Measurements from ENCODE around the gene MYL3. TPM values are rescaled to one million over a fixed set of nuclear protein-coding genes. Genes with fewer than 3 reads are reported as not detected.
"Not testable (repeated sequence)": the region's sequence is repeated elsewhere in the genome, so short reads cannot be mapped to it uniquely, and the experiment has no call there.

MYL3 gene
- not detected in 2 replicates for polyA plus RNA-seq (2011; rRNA removed)
- 0.09 and 0.13 TPM in 2 replicates for polyA plus RNA-seq (2012; cell fraction: cytosol; rRNA removed)
- not detected in 2 replicates for polyA plus RNA-seq (2012; cell fraction: nucleus; rRNA removed)
- 0.25 TPM in 1 of 3 replicates, not detected in the others for polyA plus RNA-seq (2017; fragmentation: RNase III; extraction: RNeasy Plus Mini Kit Qiagen cat#74134 plus additional on column Dnase treatment)
- polyA minus RNA-seq (2011; rRNA and poly(A)+ RNA removed), result not detected in 2 replicates

GRCh38 chr3:46863261-46863782 is at the start of gene MYL3:
MYL3 (minus strand) TSS chr3:46863444; CDS start chr3:46863390, 54 bp downstream.
- Histone ChIP-seq H3K4me3 (no peak within 1 kb of the TSS), H3K9me3 (no peaks in the 10 kb centered on the region), H3K4me2 (no peak within 1 kb of the TSS), H3K27ac (no peak within 1 kb of the TSS), H3K4me1 (no peaks in the 10 kb centered on the region)
- TF ChIP-seq ZC3H11A (IDR thresholded peaks at IDR 0.05) (no peak), KDM5A (IDR thresholded peaks at IDR 0.05) (no peak), CHD4 (IDR thresholded peaks at IDR 0.05; ENCODE audit: borderline replicate concordance) (no peak), POLR2AphosphoS2 (conservative IDR thresholded peaks at IDR 0.05; ENCODE audit: low read length) (no peak), HDAC2 (IDR thresholded peaks at IDR 0.05) (no peak), BHLHE40 (IDR thresholded peaks at IDR 0.05; ENCODE audit: low read depth, low read length) (no peak), CTCF (IDR thresholded peaks at IDR 0.05) (no peak), MAFK (IDR thresholded peaks at IDR 0.05; ENCODE audit: partially characterized antibody) (no peak), JUNB (IDR thresholded peaks at IDR 0.05) (no peak), FOSB (CRISPR knock-in tag; IDR thresholded peaks at IDR 0.05) (no peak), RAD21 (conservative IDR thresholded peaks at IDR 0.05 in 1 of 2, IDR thresholded peaks at IDR 0.05 in 1 of 2) (no peak), HOXB5 (CRISPR knock-in tag; IDR thresholded peaks at IDR 0.05) (no peak), POLR2A (IDR thresholded peaks at IDR 0.05; ENCODE audit: low read length) (no peak), RFX5 (IDR thresholded peaks at IDR 0.05) (no peak), HES2 (IDR thresholded peaks at IDR 0.05) (no peak), CEBPB (IDR thresholded peaks at IDR 0.05) (no peak), RCOR1 (IDR thresholded peaks at IDR 0.05; ENCODE audit: low read depth, low read length) (no peak), ESRRA (IDR thresholded peaks at IDR 0.05; ENCODE audit: borderline replicate concordance, low read length) (no peak)
- TF ChIP-seq, protein P1, sequence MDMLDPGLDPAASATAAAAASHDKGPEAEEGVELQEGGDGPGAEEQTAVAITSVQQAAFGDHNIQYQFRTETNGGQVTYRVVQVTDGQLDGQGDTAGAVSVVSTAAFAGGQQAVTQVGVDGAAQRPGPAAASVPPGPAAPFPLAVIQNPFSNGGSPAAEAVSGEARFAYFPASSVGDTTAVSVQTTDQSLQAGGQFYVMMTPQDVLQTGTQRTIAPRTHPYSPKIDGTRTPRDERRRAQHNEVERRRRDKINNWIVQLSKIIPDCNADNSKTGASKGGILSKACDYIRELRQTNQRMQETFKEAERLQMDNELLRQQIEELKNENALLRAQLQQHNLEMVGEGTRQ (IDR thresholded peaks at IDR 0.05), result no peak
- ChIA-PET POLR2A (no interaction called here), CTCF (interaction anchor here (0.8 to 1.8 kb wide), 4 partner anchors 8 to 46 kb away, joined by 3 to 4 read pairs (median 3); no protein-coding TSS in a partner anchor)
- ATAC-seq (no peak), DNase-seq (ENCODE audit: low read depth in 1 of 2, low spot score in 1 of 2) (no peak), FAIRE-seq (no peak)
- WGBS (ENCODE audit: missing lambda C conversion rate), result 64% methylated on average over 5 of the region's 7 CpGs

- H3K4me3 ChIP-seq, result no peak overlapping the region
- ChIA-PET POLR2A (no interaction called here), CTCF (interaction anchor here (0.7 to 3.7 kb wide), 6 partner anchors 11 to 207 kb away, joined by 3 to 20 read pairs (median 8); no protein-coding TSS in a partner anchor)
- TF ChIP-seq, protein P1 (IDR thresholded peaks at IDR 0.05), result no peak
- TF ChIP-seq HES2 (IDR thresholded peaks at IDR 0.05) (no peak), NFE2L2 (conservative IDR thresholded peaks at IDR 0.05; ENCODE audit: low read length) (no peak), EHF (CRISPR knock-in tag; IDR thresholded peaks at IDR 0.05) (no peak), PHF8 (IDR thresholded peaks at IDR 0.05; ENCODE audit: borderline replicate concordance, low read depth) (no peak), JUN (IDR thresholded peaks at IDR 0.05) (no peak), REST (IDR thresholded peaks at IDR 0.05) (no peak), KDM5A (IDR thresholded peaks at IDR 0.05) (no peak), TFCP2L1 (CRISPR knock-in tag; IDR thresholded peaks at IDR 0.05) (no peak), MAFK (IDR thresholded peaks at IDR 0.05; ENCODE audit: partially characterized antibody) (no peak), ZSCAN20 (CRISPR knock-in tag; IDR thresholded peaks at IDR 0.05) (no peak), MYC (IDR thresholded peaks at IDR 0.05; ENCODE audit: borderline replicate concordance, low read length) (no peak)
- no peaks in the 10 kb centered on the region for H3K9me3 ChIP-seq
- peaks cover 17% of the 10 kb centered on the region for H3K4me1 ChIP-seq
- H3K27ac ChIP-seq, result no peak overlapping the region
- no peak overlapping the region for H3K4me2 ChIP-seq
- no peak for ATAC-seq
- FAIRE-seq, result no peak
- 97% methylated on average over 3 of the region's 3 CpGs for WGBS (ENCODE audit: missing lambda C conversion rate)
- no peak for DNase-seq (ENCODE audit: low read depth in 1 of 2, low spot score in 1 of 2)
These were observed 49.7 kb upstream of the MYL3 start for GRCh38 chr3:46912986-46913385.

GRCh38 chr3:46910914-46911313 is 47.7 kb upstream of the MYL3 start:
- H3K4me3 ChIP-seq; H3K4me2 ChIP-seq; FAIRE-seq; DNase-seq (ENCODE audit: low read depth in 1 of 2, low spot score in 1 of 2); H3K9me3 ChIP-seq; ATAC-seq; H3K27ac ChIP-seq; POLR2A ChIA-PET: not testable (repeated sequence)
- CTCF ChIA-PET, result interaction anchor here (0.7 to 1.5 kb wide), 4 partner anchors 11 to 205 kb away, joined by 3 read pairs; no protein-coding TSS in a partner anchor
- H3K4me1 ChIP-seq, result peaks cover 17% of the 10 kb centered on the region
- WGBS (ENCODE audit: missing lambda C conversion rate), result 94% methylated on average over 10 of the region's 10 CpGs

Measured in A549 (cell line).